ENCODE data around the gene KCNQ1. TPM values are rescaled to one million over a fixed set of nuclear protein-coding genes. Genes with fewer than 3 reads are reported as not detected.
A peak's percentile ranks its signal among the peaks of the same experiment; 100 is the strongest.

The KCNQ1 gene
- total RNA-seq, 1 experiment from 2014 or later = 1.0 TPM

DNA sequence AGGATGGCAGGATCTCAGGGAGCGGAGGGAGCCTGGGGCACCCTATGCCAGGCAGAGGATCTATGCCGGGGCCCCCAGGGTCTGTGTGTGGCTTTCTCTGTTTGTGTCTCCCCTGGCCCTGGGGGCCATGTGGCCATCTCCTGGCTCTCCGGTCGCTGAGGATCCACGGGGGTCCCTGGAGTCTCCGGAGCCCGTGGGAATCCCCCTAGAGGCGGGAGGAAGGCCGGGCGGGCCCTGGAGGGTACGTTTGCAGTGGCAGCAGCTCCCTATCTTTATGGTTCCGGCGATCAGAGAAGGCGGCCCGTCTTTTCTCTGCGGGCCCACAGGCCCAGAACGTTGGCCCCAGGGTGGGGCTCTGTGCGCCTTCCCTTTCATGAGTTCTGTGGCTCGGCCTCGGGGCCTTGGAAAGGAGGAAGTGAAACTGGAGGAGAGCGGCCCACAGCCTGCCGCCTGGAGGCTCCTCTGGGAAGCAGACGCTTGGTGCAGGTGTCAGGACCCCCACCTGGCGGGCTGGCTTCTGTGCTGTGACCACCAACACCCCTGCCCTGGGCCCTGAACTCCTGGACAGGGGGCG lies 82.1 kb downstream of the KCNQ1 start:
- Mint-ChIP-seq H3K4me3 (ENCODE audit: unreplicated experiment) (no peak overlapping the region), H3K27me3 (ENCODE audit: insufficient read depth, unreplicated experiment) (no peaks in the 10 kb centered on the region), H3K27ac (ENCODE audit: unreplicated experiment) (no peak overlapping the region), H3K9me3 (ENCODE audit: unreplicated experiment) (no peaks in the 10 kb centered on the region), H3K4me1 (ENCODE audit: low read depth, unreplicated experiment) (no peaks in the 10 kb centered on the region), H3K36me3 (ENCODE audit: insufficient read depth, unreplicated experiment) (no peaks in the 10 kb centered on the region)
- Histone ChIP-seq H3K4me3 (ENCODE audit: low read depth, low read length) (no peak overlapping the region), H3K36me3 (ENCODE audit: control insufficient read depth, insufficient read depth, low read length) (no peaks in the 10 kb centered on the region), H3K9me3 (no peaks in the 10 kb centered on the region), H3K4me1 (0 out of 2 replicates have a peak, but pooled peaks cover 4% of the 10 kb centered on the region), H3K27me3 (replicated peaks; ENCODE audit: control insufficient read depth, insufficient read depth, low read length) (no peaks in the 10 kb centered on the region)
- peak in 1 of 2 experiments; percentile 47 for DNase-seq
- ChIA-PET CTCF (no interaction called here), POLR2A (no interaction called here)
- no TSS peak for BruUV-seq (replicated peaks)
- intact Hi-C loops (cut with micrococcal nuclease; ENCODE audit: unreplicated experiment) = no loop called here
- TF ChIP-seq, protein P1, sequence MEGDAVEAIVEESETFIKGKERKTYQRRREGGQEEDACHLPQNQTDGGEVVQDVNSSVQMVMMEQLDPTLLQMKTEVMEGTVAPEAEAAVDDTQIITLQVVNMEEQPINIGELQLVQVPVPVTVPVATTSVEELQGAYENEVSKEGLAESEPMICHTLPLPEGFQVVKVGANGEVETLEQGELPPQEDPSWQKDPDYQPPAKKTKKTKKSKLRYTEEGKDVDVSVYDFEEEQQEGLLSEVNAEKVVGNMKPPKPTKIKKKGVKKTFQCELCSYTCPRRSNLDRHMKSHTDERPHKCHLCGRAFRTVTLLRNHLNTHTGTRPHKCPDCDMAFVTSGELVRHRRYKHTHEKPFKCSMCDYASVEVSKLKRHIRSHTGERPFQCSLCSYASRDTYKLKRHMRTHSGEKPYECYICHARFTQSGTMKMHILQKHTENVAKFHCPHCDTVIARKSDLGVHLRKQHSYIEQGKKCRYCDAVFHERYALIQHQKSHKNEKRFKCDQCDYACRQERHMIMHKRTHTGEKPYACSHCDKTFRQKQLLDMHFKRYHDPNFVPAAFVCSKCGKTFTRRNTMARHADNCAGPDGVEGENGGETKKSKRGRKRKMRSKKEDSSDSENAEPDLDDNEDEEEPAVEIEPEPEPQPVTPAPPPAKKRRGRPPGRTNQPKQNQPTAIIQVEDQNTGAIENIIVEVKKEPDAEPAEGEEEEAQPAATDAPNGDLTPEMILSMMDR (IDR thresholded peaks at IDR 0.05; ENCODE audit: insufficient read depth in 1 of 2, low read depth in 1 of 2, low read length in 1 of 2, severe bottlenecking in 1 of 2, unreplicated experiment in 1 of 2) = no peak

DNA sequence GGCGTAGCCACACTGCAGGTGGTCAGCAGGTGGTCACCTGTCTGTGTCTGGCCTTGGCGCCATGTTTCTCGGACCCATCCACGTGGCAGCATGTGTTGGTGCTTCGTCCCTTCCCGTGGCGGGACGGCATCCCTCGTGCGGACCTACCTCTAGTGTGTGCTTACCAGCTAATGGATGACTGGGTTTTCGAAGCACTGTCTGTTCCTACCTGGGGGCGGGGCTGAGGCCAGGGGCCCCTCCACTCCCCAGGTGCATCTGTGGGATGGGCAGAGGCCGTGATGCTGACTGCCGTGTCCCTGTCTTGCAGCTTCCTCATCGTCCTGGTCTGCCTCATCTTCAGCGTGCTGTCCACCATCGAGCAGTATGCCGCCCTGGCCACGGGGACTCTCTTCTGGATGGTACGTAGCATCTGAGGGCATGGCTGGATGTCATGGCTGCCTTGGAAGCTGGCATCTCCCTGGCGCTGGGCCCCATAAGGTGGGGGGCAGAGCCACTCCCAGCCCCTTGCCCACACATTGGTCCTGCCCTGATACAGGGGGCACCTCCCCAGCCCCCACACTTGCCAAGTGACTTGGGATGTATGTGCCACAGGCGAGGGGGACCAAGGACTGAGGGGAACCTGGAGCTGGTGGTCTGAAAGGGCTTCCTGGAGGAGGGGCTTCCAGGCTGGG lies 82.9 kb downstream of the KCNQ1 start:
- POLR2A ChIA-PET = interaction anchor here (0.5 kb wide), 1 partner anchor 150 kb away, joined by 3 read pairs; no protein-coding TSS in a partner anchor
- DNase-seq = peak in 1 of 2 experiments; percentile 32

DNA sequence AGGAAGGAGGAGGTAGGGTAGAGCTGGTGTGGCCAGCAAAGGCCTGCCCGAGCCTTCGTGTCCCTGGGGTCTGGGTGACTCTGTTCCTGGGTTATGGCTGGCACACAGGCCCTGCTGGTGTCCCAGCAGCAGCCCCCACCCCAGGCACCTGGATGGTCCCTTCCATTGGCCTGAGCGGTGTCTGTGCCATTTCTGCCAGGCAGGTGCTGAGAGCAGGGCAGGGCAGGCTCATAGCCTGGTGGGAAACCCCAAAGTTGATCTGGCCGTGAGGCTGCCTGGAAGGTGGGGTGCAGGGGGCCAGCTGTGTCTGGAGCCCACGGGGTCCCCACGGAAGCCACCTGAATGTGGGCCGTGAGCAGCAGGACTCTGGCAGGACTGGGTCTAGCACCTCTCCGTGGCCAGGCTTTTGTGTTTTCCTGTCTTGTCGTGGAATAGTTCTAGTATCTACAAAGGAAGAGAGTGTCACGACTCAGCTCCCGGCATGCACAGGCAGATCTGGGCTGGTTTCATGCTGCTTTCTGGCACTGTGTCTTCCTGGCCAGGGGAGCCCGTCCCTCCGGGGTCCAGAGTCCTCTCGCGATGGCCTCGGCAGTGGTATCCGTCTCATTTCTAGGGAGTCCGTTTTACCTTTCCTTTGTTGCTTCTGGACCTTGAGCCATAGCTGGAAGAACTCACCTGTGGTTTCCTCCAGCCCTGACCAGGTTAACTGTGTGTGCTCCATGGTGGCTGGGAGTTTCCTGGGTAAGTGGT lies 83.7 kb downstream of the KCNQ1 start:
- Mint-ChIP-seq H3K27ac (ENCODE audit: unreplicated experiment) (no peak overlapping the region), H3K9me3 (ENCODE audit: unreplicated experiment) (no peaks in the 10 kb centered on the region), H3K36me3 (ENCODE audit: insufficient read depth, unreplicated experiment) (no peaks in the 10 kb centered on the region), H3K4me3 (ENCODE audit: unreplicated experiment) (no peak overlapping the region), H3K4me1 (ENCODE audit: low read depth, unreplicated experiment) (no peaks in the 10 kb centered on the region), H3K27me3 (ENCODE audit: insufficient read depth, unreplicated experiment) (no peaks in the 10 kb centered on the region)
- intact Hi-C loops (cut with micrococcal nuclease; ENCODE audit: unreplicated experiment) = no loop called here
- TF ChIP-seq, protein P1 (IDR thresholded peaks at IDR 0.05; ENCODE audit: insufficient read depth in 1 of 2, low read depth in 1 of 2, low read length in 1 of 2, severe bottlenecking in 1 of 2, unreplicated experiment in 1 of 2) = no peak
- peak in 1 of 2 experiments; percentile 38 for DNase-seq
- Histone ChIP-seq H3K4me3 (ENCODE audit: low read depth, low read length) (no peak overlapping the region), H3K4me1 (peaks cover 11% of the 10 kb centered on the region), H3K27me3 (replicated peaks; ENCODE audit: control insufficient read depth, insufficient read depth, low read length) (no peaks in the 10 kb centered on the region), H3K36me3 (ENCODE audit: control insufficient read depth, insufficient read depth, low read length) (no peaks in the 10 kb centered on the region), H3K9me3 (no peaks in the 10 kb centered on the region)
- CTCF ChIA-PET = no interaction called here
- POLR2A ChIA-PET = no interaction called here
- no TSS peak for BruUV-seq (replicated peaks)

More for the DNA sequence above, 82.9 kb downstream of the KCNQ1 start:
- H3K27me3 Mint-ChIP-seq (ENCODE audit: insufficient read depth, unreplicated experiment) = no peaks in the 10 kb centered on the region
- H3K36me3 Mint-ChIP-seq (ENCODE audit: insufficient read depth, unreplicated experiment) = no peaks in the 10 kb centered on the region
- H3K9me3 Mint-ChIP-seq (ENCODE audit: unreplicated experiment) = no peaks in the 10 kb centered on the region
- no TSS peak for BruUV-seq (replicated peaks)
- Histone ChIP-seq H3K9me3 (no peaks in the 10 kb centered on the region), H3K4me3 (ENCODE audit: low read depth, low read length) (no peak overlapping the region), H3K36me3 (ENCODE audit: control insufficient read depth, insufficient read depth, low read length) (no peaks in the 10 kb centered on the region), H3K27me3 (replicated peaks; ENCODE audit: control insufficient read depth, insufficient read depth, low read length) (no peaks in the 10 kb centered on the region), H3K4me1 (peaks cover 4% of the 10 kb centered on the region; the same call in 1 of the 2 replicates)
- intact Hi-C loops (cut with micrococcal nuclease; ENCODE audit: unreplicated experiment) = no loop called here
- TF ChIP-seq, protein P1 (IDR thresholded peaks at IDR 0.05; ENCODE audit: insufficient read depth in 1 of 2, low read depth in 1 of 2, low read length in 1 of 2, severe bottlenecking in 1 of 2, unreplicated experiment in 1 of 2) = no peak
- no peak overlapping the region for H3K4me3 Mint-ChIP-seq (ENCODE audit: unreplicated experiment)
- H3K4me1 Mint-ChIP-seq (ENCODE audit: low read depth, unreplicated experiment) = no peaks in the 10 kb centered on the region
- H3K27ac Mint-ChIP-seq (ENCODE audit: unreplicated experiment) = no peak overlapping the region
- CTCF ChIA-PET = no interaction called here

Data from Caco-2 (cell line).